ENCODE data around the gene ALOX12. TPM values are rescaled to one million over a fixed set of nuclear protein-coding genes. Genes with fewer than 3 reads are reported as not detected.
"Not testable (repeated sequence)": the region's sequence is repeated elsewhere in the genome, so short reads cannot be mapped to it uniquely, and the experiment has no call there.

Gene ALOX12, protein sequence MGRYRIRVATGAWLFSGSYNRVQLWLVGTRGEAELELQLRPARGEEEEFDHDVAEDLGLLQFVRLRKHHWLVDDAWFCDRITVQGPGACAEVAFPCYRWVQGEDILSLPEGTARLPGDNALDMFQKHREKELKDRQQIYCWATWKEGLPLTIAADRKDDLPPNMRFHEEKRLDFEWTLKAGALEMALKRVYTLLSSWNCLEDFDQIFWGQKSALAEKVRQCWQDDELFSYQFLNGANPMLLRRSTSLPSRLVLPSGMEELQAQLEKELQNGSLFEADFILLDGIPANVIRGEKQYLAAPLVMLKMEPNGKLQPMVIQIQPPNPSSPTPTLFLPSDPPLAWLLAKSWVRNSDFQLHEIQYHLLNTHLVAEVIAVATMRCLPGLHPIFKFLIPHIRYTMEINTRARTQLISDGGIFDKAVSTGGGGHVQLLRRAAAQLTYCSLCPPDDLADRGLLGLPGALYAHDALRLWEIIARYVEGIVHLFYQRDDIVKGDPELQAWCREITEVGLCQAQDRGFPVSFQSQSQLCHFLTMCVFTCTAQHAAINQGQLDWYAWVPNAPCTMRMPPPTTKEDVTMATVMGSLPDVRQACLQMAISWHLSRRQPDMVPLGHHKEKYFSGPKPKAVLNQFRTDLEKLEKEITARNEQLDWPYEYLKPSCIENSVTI
- not detected in 2 replicates for total RNA-seq

DNA sequence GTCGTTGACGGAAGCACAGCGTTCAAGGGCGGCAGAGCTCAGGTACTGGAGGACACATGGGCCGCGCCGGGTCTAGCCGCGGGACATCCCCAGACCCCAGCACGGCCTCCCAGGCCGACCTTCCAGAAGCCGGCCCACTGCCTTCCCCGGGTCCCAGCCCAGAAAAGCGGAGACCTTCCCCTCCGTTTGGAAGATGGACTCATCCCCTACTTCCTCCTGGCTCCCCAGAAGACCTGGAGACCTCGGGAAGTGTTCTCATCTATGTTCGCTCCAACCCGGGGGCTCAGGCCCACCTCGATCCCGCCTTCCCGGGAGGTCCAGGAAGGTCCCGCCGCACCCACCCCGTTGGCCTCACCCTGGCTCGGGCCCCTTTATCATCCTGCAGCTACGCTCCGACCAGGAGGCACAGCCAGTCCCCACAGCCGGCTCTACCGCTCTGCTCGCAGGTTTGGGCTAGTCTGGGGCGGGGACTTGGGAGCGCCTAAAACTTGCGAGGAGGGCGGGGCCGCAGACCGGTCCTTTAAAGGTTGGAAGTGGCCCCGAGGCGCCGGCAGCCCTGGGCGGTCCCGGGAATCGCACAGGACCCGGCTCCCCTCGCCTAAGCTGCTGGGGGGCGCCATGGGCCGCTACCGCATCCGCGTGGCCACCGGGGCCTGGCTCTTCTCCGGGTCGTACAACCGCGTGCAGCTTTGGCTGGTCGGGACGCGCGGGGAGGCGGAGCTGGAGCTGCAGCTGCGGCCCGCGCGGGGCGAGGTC, at the start of gene ALOX12:
Gene ALOX12 (plus strand): TSS at position 550 of the 756 bp plus-strand sequence. CDS start 69 bp downstream, at position 619.
- H3K9me3 Mint-ChIP-seq = no peaks in the 10 kb centered on the region
- no peaks in the 10 kb centered on the region for H3K4me1 Mint-ChIP-seq (ENCODE audit: low read depth)
- H3K4me3 Mint-ChIP-seq = no peak within 1 kb of the TSS
- intact Hi-C loops (cut with micrococcal nuclease) = no loop called here
- DNase-seq (ENCODE audit: low spot score) = no peak
- peaks cover 30% of the 10 kb centered on the region for H3K36me3 Mint-ChIP-seq (ENCODE audit: low read depth)
- no peak within 1 kb of the TSS for H3K27ac Mint-ChIP-seq
- H3K27me3 Mint-ChIP-seq (ENCODE audit: insufficient read depth) = no peaks in the 10 kb centered on the region

DNA sequence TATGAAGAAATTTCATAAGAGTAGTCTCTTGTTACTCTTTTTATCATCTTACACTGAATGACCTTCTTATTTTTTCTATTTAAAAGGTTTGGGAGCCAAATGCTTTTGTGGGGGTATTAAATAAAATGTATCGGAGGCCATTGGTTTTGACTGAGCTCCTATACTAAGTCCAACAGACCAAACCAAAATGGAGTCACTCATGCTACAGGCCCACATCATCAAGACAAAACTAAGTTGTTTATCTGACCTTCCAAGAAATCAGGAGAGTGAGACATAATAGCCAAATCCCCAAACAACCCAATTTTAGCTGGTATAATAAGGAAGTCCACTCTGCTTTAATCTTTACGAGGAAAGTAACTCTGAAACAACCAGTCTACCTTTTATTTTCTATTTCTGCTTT, 48.1 kb upstream of the ALOX12 start:
- Mint-ChIP-seq H3K9me3 (no peaks in the 10 kb centered on the region), H3K27ac (peak overlapping the region; percentile 8), H3K4me1 (ENCODE audit: low read depth) (peaks cover 10% of the 10 kb centered on the region), H3K36me3 (ENCODE audit: low read depth) (no peaks in the 10 kb centered on the region), H3K27me3 (ENCODE audit: insufficient read depth) (no peaks in the 10 kb centered on the region), H3K4me3 (no peak overlapping the region)
- intact Hi-C loops (cut with micrococcal nuclease) = no loop called here
- no peak for DNase-seq (ENCODE audit: low spot score)

DNA sequence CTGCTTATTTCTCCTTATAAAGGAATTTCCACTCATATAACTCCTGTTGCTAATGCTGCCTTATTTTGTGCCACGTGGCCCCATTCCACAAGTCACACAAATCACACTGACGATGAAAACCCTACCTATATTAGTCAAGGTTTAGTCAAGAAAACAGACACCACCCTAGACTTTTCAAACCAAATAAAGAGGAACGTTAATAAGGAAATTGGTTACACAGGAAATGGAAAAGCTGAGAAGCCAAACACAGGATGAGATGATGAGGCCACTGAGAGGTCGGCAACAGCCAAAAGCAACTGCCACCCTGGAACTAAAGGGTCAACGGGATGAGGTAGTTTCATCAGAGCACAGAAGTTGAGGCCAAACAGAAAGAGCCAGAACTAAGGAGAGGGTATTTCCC, 47.3 kb upstream of the ALOX12 start:
- no peaks in the 10 kb centered on the region for H3K27me3 Mint-ChIP-seq (ENCODE audit: insufficient read depth)
- intact Hi-C loops (cut with micrococcal nuclease) = no loop called here
- H3K9me3 Mint-ChIP-seq = no peaks in the 10 kb centered on the region
- H3K36me3 Mint-ChIP-seq (ENCODE audit: low read depth) = no peaks in the 10 kb centered on the region
- no peak overlapping the region for H3K4me3 Mint-ChIP-seq
- H3K4me1 Mint-ChIP-seq (ENCODE audit: low read depth) = peaks cover 10% of the 10 kb centered on the region
- H3K27ac Mint-ChIP-seq = peak overlapping the region; percentile 62
- no peak for DNase-seq (ENCODE audit: low spot score)

DNA sequence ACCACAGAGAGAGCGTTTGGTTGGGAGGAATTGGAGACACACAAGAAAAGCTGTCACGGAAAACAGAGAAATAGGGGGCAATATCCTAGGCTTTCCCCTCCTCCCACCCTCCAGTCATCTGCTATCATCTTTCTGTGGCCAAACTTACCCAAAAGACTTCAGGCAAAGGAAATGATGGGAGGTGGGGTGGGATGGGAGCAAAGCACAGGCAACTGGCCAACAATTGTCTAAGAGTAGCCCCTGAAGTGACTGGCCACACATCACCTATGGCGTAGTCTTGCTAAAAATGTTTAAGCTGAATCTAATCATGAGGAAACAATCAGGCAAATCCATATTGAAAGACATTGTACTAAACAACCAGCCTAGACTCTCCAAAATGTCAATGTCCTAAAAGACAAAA, 46.9 kb upstream of the ALOX12 start:
- no peaks in the 10 kb centered on the region for H3K9me3 Mint-ChIP-seq
- H3K27ac Mint-ChIP-seq = peak overlapping the region; percentile 62
- H3K4me1 Mint-ChIP-seq (ENCODE audit: low read depth) = peaks cover 10% of the 10 kb centered on the region
- no peak for DNase-seq (ENCODE audit: low spot score)
- no peaks in the 10 kb centered on the region for H3K27me3 Mint-ChIP-seq (ENCODE audit: insufficient read depth)
- intact Hi-C loops (cut with micrococcal nuclease) = no loop called here
- H3K4me3 Mint-ChIP-seq = no peak overlapping the region
- no peaks in the 10 kb centered on the region for H3K36me3 Mint-ChIP-seq (ENCODE audit: low read depth)

DNA sequence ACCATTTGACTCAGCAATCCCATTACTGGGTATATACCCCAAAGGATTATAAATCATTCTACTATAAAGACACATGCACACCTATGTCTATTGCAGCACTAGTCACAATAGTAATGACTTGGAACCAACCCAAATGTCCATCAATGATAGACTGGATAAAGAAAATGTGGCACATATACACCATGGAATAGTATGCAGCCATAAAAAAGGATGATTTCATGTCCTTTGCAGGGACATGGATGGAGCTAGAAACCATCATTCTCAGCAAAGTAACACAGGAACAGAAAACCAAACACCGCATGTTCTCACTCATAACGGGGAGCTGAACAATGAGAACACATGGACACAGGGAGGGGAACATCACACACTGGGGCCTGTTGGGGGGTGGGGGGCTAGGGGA, 44.9 kb upstream of the ALOX12 start:
- H3K27me3 Mint-ChIP-seq (ENCODE audit: insufficient read depth); intact Hi-C loops (cut with micrococcal nuclease); DNase-seq (ENCODE audit: low spot score); H3K36me3 Mint-ChIP-seq (ENCODE audit: low read depth); H3K27ac Mint-ChIP-seq; H3K9me3 Mint-ChIP-seq; H3K4me1 Mint-ChIP-seq (ENCODE audit: low read depth); H3K4me3 Mint-ChIP-seq: not testable (repeated sequence)

DNA sequence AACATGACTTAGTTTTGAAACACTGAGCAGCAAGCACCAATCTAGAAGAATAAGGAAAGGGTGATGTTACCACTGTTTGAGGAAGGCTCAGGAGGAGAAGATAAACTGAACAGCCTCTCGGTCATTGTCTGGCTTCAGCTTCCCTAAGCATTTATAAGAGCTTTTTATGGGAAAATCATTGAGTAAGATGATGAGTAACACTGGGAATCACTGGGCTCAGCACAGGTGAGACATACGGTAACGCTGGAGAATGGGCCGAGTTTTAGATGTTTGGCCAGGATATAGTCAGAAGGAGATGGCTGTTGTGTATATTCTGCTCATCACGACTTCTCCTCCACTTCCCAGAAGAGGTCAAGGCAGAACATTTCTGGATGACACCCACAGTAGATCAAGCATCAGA, 42.2 kb upstream of the ALOX12 start:
- H3K4me1 Mint-ChIP-seq (ENCODE audit: low read depth) = peaks cover 3% of the 10 kb centered on the region
- H3K27ac Mint-ChIP-seq = no peak overlapping the region
- no peaks in the 10 kb centered on the region for H3K9me3 Mint-ChIP-seq
- no peak for DNase-seq (ENCODE audit: low spot score)
- H3K4me3 Mint-ChIP-seq = no peak overlapping the region
- H3K27me3 Mint-ChIP-seq (ENCODE audit: insufficient read depth) = no peaks in the 10 kb centered on the region
- intact Hi-C loops (cut with micrococcal nuclease) = no loop called here
- H3K36me3 Mint-ChIP-seq (ENCODE audit: low read depth) = no peaks in the 10 kb centered on the region

DNA sequence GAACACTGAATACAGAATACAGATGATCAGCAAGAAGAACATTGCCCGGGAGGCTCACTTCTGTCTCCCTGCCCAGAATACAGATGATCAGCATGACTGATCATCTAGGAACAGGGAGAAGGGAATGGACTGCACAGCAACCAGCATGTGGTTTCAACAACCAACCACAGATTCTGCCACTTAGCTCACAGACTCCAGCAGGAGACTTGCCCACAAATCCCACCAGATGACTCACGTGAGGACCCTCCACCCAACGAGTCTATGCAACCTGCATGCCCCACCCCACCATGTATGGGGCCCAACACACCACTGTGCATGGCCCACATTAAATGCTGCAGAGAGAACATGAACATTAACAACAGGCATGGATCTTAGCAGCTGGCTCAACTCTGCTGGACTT, 36.1 kb upstream of the ALOX12 start:
- Mint-ChIP-seq H3K4me1 (ENCODE audit: low read depth) (no peaks in the 10 kb centered on the region), H3K27me3 (ENCODE audit: insufficient read depth) (peaks cover 11% of the 10 kb centered on the region), H3K9me3 (no peaks in the 10 kb centered on the region), H3K4me3 (no peak overlapping the region), H3K36me3 (ENCODE audit: low read depth) (peaks cover 2% of the 10 kb centered on the region), H3K27ac (no peak overlapping the region)
- intact Hi-C loops (cut with micrococcal nuclease) = no loop called here
- no peak for DNase-seq (ENCODE audit: low spot score)

DNA sequence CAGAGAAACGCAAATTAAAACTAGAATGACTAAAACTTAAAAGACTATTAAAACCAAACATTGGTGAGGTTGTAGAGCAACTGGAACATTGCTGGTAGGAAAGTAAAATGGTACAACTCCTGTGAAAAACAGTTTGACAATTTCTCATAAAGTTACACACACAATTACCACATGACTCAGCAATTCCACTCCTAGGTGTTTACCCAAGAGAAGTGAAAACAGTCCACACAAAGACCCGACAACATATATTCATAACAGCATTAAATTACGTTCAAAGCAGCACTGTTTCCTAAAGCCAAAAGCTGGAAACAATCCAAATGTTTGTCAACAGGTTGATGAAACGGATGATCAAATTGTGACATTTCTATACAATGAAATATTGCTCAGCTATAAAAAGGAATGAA, 26.5 kb upstream of the ALOX12 start:
- no peaks in the 10 kb centered on the region for H3K9me3 Mint-ChIP-seq
- intact Hi-C loops (cut with micrococcal nuclease) = no loop called here
- H3K27me3 Mint-ChIP-seq (ENCODE audit: insufficient read depth) = no peaks in the 10 kb centered on the region
- DNase-seq (ENCODE audit: low spot score) = no peak
- no peak overlapping the region for H3K27ac Mint-ChIP-seq
- H3K4me1 Mint-ChIP-seq (ENCODE audit: low read depth) = peaks cover 11% of the 10 kb centered on the region
- no peak overlapping the region for H3K4me3 Mint-ChIP-seq
- H3K36me3 Mint-ChIP-seq (ENCODE audit: low read depth) = no peaks in the 10 kb centered on the region

DNA sequence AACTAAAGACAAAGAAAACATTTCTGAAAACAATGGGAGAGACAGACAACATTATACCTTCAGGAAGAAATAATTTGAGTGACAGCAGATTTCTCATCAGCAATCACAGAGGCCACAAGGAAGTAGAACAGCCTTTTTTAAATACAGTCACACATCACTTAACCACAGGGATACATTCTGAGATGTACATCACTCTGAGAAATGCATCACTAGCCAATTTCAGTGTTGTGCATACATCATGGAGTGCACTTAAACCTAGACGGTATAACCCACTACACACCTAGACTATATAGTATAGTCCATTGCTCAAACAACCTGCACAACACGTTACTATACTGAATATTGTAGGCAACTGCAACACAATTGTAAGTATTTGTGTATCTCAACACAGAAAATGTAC, 24.9 kb upstream of the ALOX12 start:
- intact Hi-C loops (cut with micrococcal nuclease) = no loop called here
- Mint-ChIP-seq H3K27ac (no peak overlapping the region), H3K9me3 (no peaks in the 10 kb centered on the region), H3K27me3 (ENCODE audit: insufficient read depth) (no peaks in the 10 kb centered on the region), H3K36me3 (ENCODE audit: low read depth) (no peaks in the 10 kb centered on the region), H3K4me3 (no peak overlapping the region), H3K4me1 (ENCODE audit: low read depth) (peaks cover 11% of the 10 kb centered on the region)
- no peak for DNase-seq (ENCODE audit: low spot score)

DNA sequence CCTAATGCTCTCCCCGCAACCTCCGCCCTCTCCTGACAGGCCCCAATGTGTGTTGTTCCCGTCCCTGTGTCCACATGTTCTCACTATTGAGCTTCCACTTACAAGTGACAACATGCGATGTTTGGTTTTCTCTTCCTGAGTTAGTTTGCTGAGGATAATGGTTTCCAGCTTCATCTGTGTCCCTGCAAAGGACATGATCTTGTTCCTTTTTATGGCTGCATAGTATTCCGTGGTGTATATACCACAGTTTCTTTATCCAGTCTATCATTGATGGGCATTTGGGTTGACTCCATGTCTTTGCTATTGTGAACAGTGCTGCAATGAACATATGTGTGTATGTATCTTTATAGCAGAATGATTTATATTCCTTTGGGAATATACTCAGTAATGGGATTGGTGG, 16.4 kb upstream of the ALOX12 start:
- H3K36me3 Mint-ChIP-seq (ENCODE audit: low read depth); H3K9me3 Mint-ChIP-seq; H3K27me3 Mint-ChIP-seq (ENCODE audit: insufficient read depth); H3K27ac Mint-ChIP-seq; H3K4me3 Mint-ChIP-seq; DNase-seq (ENCODE audit: low spot score); intact Hi-C loops (cut with micrococcal nuclease): not testable (repeated sequence)
- H3K4me1 Mint-ChIP-seq (ENCODE audit: low read depth) = peaks cover 12% of the 10 kb centered on the region

DNA sequence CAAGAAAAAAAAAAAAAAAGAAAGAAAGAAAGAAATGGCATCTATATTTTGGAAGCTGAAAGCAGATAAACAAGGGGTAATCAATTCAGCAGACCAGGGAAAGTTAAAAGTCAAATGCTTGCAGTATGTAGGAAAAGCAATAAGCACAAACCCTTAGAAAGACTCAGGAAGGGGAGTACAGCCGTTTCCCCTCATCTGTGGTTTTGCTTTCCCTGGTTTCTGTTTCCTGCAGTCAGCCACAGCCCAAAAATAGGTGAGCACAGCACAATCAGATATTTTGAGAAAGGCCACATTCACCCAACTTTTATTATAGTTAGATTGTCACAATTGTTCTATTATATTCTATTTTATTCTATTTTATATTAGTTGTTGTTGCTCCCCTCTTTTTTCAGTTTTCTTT, 14.4 kb upstream of the ALOX12 start:
- Mint-ChIP-seq H3K9me3 (no peaks in the 10 kb centered on the region), H3K4me3 (no peak overlapping the region), H3K27me3 (ENCODE audit: insufficient read depth) (peaks cover 5% of the 10 kb centered on the region), H3K4me1 (ENCODE audit: low read depth) (peaks cover 12% of the 10 kb centered on the region), H3K27ac (no peak overlapping the region), H3K36me3 (ENCODE audit: low read depth) (no peaks in the 10 kb centered on the region)
- DNase-seq (ENCODE audit: low spot score) = no peak
- intact Hi-C loops (cut with micrococcal nuclease) = no loop called here

DNA sequence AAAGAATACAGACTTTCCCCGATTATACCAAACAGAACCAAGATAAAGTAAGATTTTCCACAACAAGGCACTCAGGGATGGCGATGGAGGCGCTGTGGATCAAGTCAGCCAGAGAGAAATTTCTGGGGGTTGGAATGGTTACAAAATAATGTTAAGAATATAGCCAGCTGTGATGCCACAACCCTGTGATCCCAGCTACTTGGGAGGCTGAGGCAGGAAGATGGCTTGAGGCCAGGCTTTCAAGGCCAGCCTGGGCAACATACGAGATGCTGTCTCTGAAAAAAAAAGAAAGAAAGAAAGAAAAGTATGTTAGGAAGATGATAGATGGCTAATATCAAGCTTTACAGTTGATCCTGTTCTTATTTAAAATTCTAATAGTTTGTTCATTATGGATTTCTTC, 10.6 kb upstream of the ALOX12 start:
- intact Hi-C loops (cut with micrococcal nuclease) = no loop called here
- no peak for DNase-seq (ENCODE audit: low spot score)
- H3K36me3 Mint-ChIP-seq (ENCODE audit: low read depth) = no peaks in the 10 kb centered on the region
- H3K27me3 Mint-ChIP-seq (ENCODE audit: insufficient read depth) = peaks cover 4% of the 10 kb centered on the region
- no peak overlapping the region for H3K27ac Mint-ChIP-seq
- peaks cover 12% of the 10 kb centered on the region for H3K4me1 Mint-ChIP-seq (ENCODE audit: low read depth)
- no peaks in the 10 kb centered on the region for H3K9me3 Mint-ChIP-seq
- H3K4me3 Mint-ChIP-seq = no peak overlapping the region

DNA sequence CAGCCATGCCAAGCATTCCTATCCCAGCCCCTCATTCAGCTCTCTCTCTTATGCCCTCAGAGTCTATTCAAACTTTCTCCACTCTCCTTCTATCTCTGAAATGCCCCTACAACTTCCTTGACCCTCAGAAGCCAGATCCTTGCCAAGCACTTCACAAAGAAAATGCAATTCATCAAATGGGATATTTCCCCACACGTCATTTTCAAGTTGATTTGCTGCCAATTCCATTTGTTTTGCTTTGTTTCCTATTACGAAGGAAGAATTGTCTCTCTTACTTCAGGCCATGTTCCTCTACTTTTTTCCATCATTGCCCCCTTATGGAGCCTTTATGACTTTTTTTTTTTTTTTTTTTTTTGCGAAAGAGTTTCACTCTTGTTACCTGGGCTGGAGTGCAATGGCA, 9.2 kb upstream of the ALOX12 start:
- Mint-ChIP-seq H3K27ac (no peak overlapping the region), H3K27me3 (ENCODE audit: insufficient read depth) (no peaks in the 10 kb centered on the region), H3K36me3 (ENCODE audit: low read depth) (no peaks in the 10 kb centered on the region), H3K4me1 (ENCODE audit: low read depth) (peaks cover 7% of the 10 kb centered on the region), H3K4me3 (no peak overlapping the region), H3K9me3 (no peaks in the 10 kb centered on the region)
- DNase-seq (ENCODE audit: low spot score) = no peak
- intact Hi-C loops (cut with micrococcal nuclease) = no loop called here
